HepG2 (cell line): ENCODE results near the gene NGEF. TPM values are rescaled to one million over a fixed set of nuclear protein-coding genes. Genes with fewer than 3 reads are reported as not detected.

Experiments
- ATAC-seq: fragments of 200-7000 bp; cut with Tn5 transposase; 3 replicates; pipeline ENCODE4 v1.9.1; 2020; ENCODE audit warnings: mild to moderate bottlenecking, moderate library complexity
- BruUV-seq: library from RNA; stranded (reverse); fragments of 400-500 nt; replicated peaks from 2 replicates; lab custom pipeline; 2021; lab: Mats Ljungman, UMichigan
- CTCF ChIA-PET: fragments of 300-600 bp; formaldehyde crosslinking; extraction: SDS; loops from one replicate; lab custom pipeline; 2021; ENCODE audit warnings: low total read pairs, inconsistent platforms, low intra/inter-chr PET ratio; lab: Yijun Ruan, JAX
- POLR2A ChIA-PET: fragments of 350-600 bp; sonication (Branson Sonifier 250); formaldehyde crosslinking; loops from one replicate; lab custom pipeline; 2020; ENCODE audit warnings: antibody characterized with exemption, inconsistent platforms; lab: Yijun Ruan, JAX
- DNase-seq: peaks from one replicate; pipeline ENCODE4 v3.0.0-alpha.2; 2015; ENCODE audit warnings: low spot score
- FAIRE-seq: peaks from 3 replicates; lab custom pipeline; 2011; peaks lifted over from hg19 to GRCh38; lab: Jason Lieb, UNC
- H2AFZ ChIP-seq: one replicate; pipeline ENCODE4 v1.6.1; 2011; ENCODE audit warnings: low read length, inconsistent platforms
- H3K27ac ChIP-seq: fragments of 300-600 bp; 3 replicates; pipeline ENCODE4 v1.8.0; 2011; ENCODE audit warnings: mixed run types, mild to moderate bottlenecking, mixed read lengths, low read length, inconsistent platforms; ENCODE audit not compliant: insufficient read depth; ENCODE audit errors: extremely low read length
- H3K27me3 ChIP-seq, 2 experiments: fragments of 200-600 bp in 1 of 2; 2 replicates in 1 of 2; 3 replicates in 1 of 2; pipeline versions ENCODE4 v1.6.0 to v1.8.0; 2011; ENCODE audit warnings: low read length in 2 of 2, mild to moderate bottlenecking in 2 of 2, moderate library complexity in 2 of 2, inconsistent platforms in 1 of 2; ENCODE audit not compliant: insufficient read depth in 2 of 2, control insufficient read depth in 1 of 2
- H3K36me3 ChIP-seq, 2 experiments: fragments of 200-600 bp in 1 of 2; replicated peaks in 1 of 2; 2 replicates in 1 of 2; 3 replicates in 1 of 2; pipeline versions ENCODE4 v1.5.1 to v1.8.0; 2011; ENCODE audit warnings: low read length in 2 of 2, inconsistent platforms in 1 of 2; ENCODE audit not compliant: insufficient read depth in 2 of 2, control insufficient read depth in 1 of 2
- H3K4me1 ChIP-seq: 2 replicates; pipeline ENCODE4 v1.5.1; 2012; ENCODE audit warnings: low read length, inconsistent platforms; ENCODE audit not compliant: insufficient read depth
- H3K4me2 ChIP-seq: 2 replicates; pipeline ENCODE4 v1.6.0; 2011; ENCODE audit warnings: low read depth, low read length, inconsistent platforms
- H3K4me3 ChIP-seq, 3 experiments: fragments of 200-600 bp in 1 of 3; sonication (generic), shearing (Covaris generic) in 1 of 3; replicated peaks in 1 of 3; 2 replicates each; pipeline ENCODE4 v1.5.1; 2011 to 2016; ENCODE audit warnings: low read length in 3 of 3, inconsistent platforms in 2 of 3, low read depth in 2 of 3, mild to moderate bottlenecking in 2 of 3, control low read depth in 1 of 3, mixed read lengths in 1 of 3; ENCODE audit not compliant: insufficient read depth in 1 of 3
- H3K79me2 ChIP-seq: one replicate; pipeline ENCODE4 v1.6.1; 2011; ENCODE audit warnings: low read length, inconsistent platforms; ENCODE audit not compliant: insufficient read depth
- H3K9ac ChIP-seq: 2 replicates; pipeline ENCODE4 v1.6.0; 2011; ENCODE audit warnings: mild to moderate bottlenecking, low read depth, low read length, inconsistent platforms; ENCODE audit not compliant: insufficient read depth
- H3K9me3 ChIP-seq: 2 replicates; pipeline ENCODE4 v1.5.1; 2012; ENCODE audit warnings: mild to moderate bottlenecking, low read length
- H4K20me1 ChIP-seq: 2 replicates; pipeline ENCODE4 v1.6.0; 2011; ENCODE audit warnings: inconsistent platforms, mild to moderate bottlenecking, low read length, moderate library complexity; ENCODE audit not compliant: insufficient read depth
- CBX5 ChIP-seq: sonication (generic); formaldehyde crosslinking; IDR thresholded peaks from 2 replicates; pipeline ENCODE4 v1.4.0; 2020; ENCODE audit warnings: missing genetic modification reagents, borderline replicate concordance
- HHEX ChIP-seq: IDR thresholded peaks from 2 replicates; pipeline ENCODE4 v1.6.1; 2016; ENCODE audit warnings: control low read depth
- HIVEP1 ChIP-seq: sonication (generic); formaldehyde crosslinking; IDR thresholded peaks from 2 replicates; pipeline ENCODE4 v1.4.0; 2020; ENCODE audit warnings: mild to moderate bottlenecking, missing genetic modification reagents
- POLR2AphosphoS5 ChIP-seq: IDR thresholded peaks from 2 replicates; pipeline ENCODE4 v1.6.1; 2012; ENCODE audit warnings: low read depth, low read length
- TFE3 ChIP-seq: IDR thresholded peaks from 2 replicates; pipeline ENCODE4 v1.6.1; 2016
- ZBTB26 ChIP-seq: IDR thresholded peaks from 2 replicates; pipeline ENCODE4 v1.6.1; 2016; ENCODE audit warnings: missing compliant biosample characterization, missing genetic modification reagents, borderline replicate concordance
- ZNF326 ChIP-seq: sonication (generic); formaldehyde crosslinking; IDR thresholded peaks from 2 replicates; pipeline ENCODE4 v1.4.0; 2020; ENCODE audit warnings: missing genetic modification reagents, borderline replicate concordance
- ZNF687 ChIP-seq: sonication (generic); formaldehyde crosslinking; IDR thresholded peaks from 2 replicates; pipeline ENCODE4 v1.5.1; 2020; ENCODE audit warnings: mild to moderate bottlenecking, missing genetic modification reagents, moderate library complexity
- ZNF768 ChIP-seq: sonication (generic); formaldehyde crosslinking; IDR thresholded peaks from 2 replicates; pipeline ENCODE4 v1.4.0; 2020; ENCODE audit warnings: missing genetic modification reagents
- ZNF776 ChIP-seq: sonication (generic); formaldehyde crosslinking; IDR thresholded peaks from 2 replicates; pipeline ENCODE4 v1.4.0; 2020; ENCODE audit warnings: mild to moderate bottlenecking, missing genetic modification reagents
- ZNF816 ChIP-seq: sonication (generic); formaldehyde crosslinking; IDR thresholded peaks from 2 replicates; pipeline ENCODE4 v1.8.0; 2022; ENCODE audit warnings: missing genetic modification reagents, mild to moderate bottlenecking, borderline replicate concordance
- WGBS: methylation state at CpG from one replicate; pipeline ENCODE4 v1.1.6; 2017; ENCODE audit warnings: low lambda C conversion rate; 5-methylcytosine and 5-hydroxymethylcytosine counted together
- in situ Hi-C: cut with HindIII; loops from 2 replicates; pipeline ENCODE4 v1.10.0; 2017; ENCODE audit warnings: low pct_unique_long_range_greater_than_20kb; ENCODE audit not compliant: extremely low pct_ligation_motif_present
- intact Hi-C: fragments of 100-400 bp; cut with micrococcal nuclease; formaldehyde crosslinking; loops from one replicate; pipeline ENCODE4 v1.10.0; 2022; ENCODE audit not compliant: unreplicated experiment
- polyA plus RNA-seq, 8 experiments: library from polyadenylated mRNA; depleted of rRNA in 3 of 8; stranded (reverse) in 7 of 8; unstranded in 1 of 8; fragments of >200 nt; fragmentation: Illumina TruSeq in 4 of 8; extraction: Trizol in 4 of 8; gene quantifications; 2 replicates each; pipeline versions ENCODE4 v1.2.1 to v1.2.3, GENCODE V29; 2011 to 2016; ENCODE audit warnings: low read depth in 4 of 8, missing spikeins in 1 of 8, mixed read lengths in 1 of 8; ENCODE audit not compliant: insufficient read depth in 1 of 8
- total RNA-seq, 5 experiments: library from RNA; depleted of rRNA; stranded (reverse); fragments of >200 nt; fragmentation: Illumina TruSeq; extraction: Trizol; gene quantifications; 2 replicates each; pipeline ENCODE4 v1.2.3, GENCODE V29; 2016; ENCODE audit warnings: low read depth in 1 of 5
- TF ChIP-seq, protein P1 (sequence below): sonication (generic); formaldehyde crosslinking; IDR thresholded peaks from 2 replicates; pipeline ENCODE4 v1.4.0; 2020; ENCODE audit warnings: mild to moderate bottlenecking, missing genetic modification reagents
- TF ChIP-seq, protein P2 (sequence below): sonication (generic); formaldehyde crosslinking; IDR thresholded peaks from 2 replicates; pipeline ENCODE4 v1.8.1; 2023; ENCODE audit warnings: missing genetic modification reagents, mild to moderate bottlenecking, borderline replicate concordance
- TF ChIP-seq, protein P3 (sequence below): sonication (generic); formaldehyde crosslinking; IDR thresholded peaks from 2 replicates; pipeline ENCODE4 v1.9.0; 2022; ENCODE audit warnings: missing genetic modification reagents, mild to moderate bottlenecking, borderline replicate concordance

NGEF gene
- total and polyA plus RNA-seq, 2 of the 13 experiments (the other 11 are each of a cell fraction or from before 2014, with no cell fraction given): 14.4 to 36.9 TPM

- FAIRE-seq (no peak), ATAC-seq (no peak), DNase-seq (no peak)
- Histone ChIP-seq H3K4me2 (peak overlapping the region; percentile 79), H3K9me3 (no peaks in the 10 kb centered on the region), H3K27me3 (no peaks in the 10 kb centered on the region), H2AFZ (no peak overlapping the region), H3K36me3 (peaks cover 0 to 7% of the 10 kb centered on the region in 2 experiments; a peak in 2 of 5 replicates), H3K27ac (peak overlapping the region; percentile 94), H3K9ac (peak overlapping the region; percentile 92), H3K4me3 (peak overlapping the region in 1 of 3 experiments; percentile 72; a peak in 2 of 6 replicates), H3K79me2 (peaks cover 69% of the 10 kb centered on the region), H4K20me1 (no peaks in the 10 kb centered on the region), H3K4me1 (peaks cover 85% of the 10 kb centered on the region)
- WGBS: 98% methylated on average over 4 of the region's 9 CpGs
- BruUV-seq: no TSS peak
- CTCF ChIA-PET: no interaction called here
- POLR2A ChIA-PET: interaction anchor here (1.2 to 8.6 kb wide), 4 partner anchors 9 to 188 kb away, joined by 3 to 297 read pairs (median 6); partner anchors contain the start of gene INPP5D
- intact Hi-C loops: loop anchor here (1.0 kb wide), 1 partner anchor 16 kb away; no protein-coding TSS in a partner anchor
- in situ Hi-C loops: no loop called here
- TF ChIP-seq ZNF816 (CRISPR knock-in tag) (0 out of 2 replicates have a peak, but pooled peaks have one; percentile 34), HIVEP1 (CRISPR knock-in tag) (0 out of 2 replicates have a peak, but pooled peaks have one; percentile 6), ZNF326 (CRISPR knock-in tag) (peak; percentile 11; the same call in 1 of the 2 replicates), ZBTB26 (CRISPR knock-in tag) (no peak), ZNF768 (peak; percentile 3; the same call in 1 of the 2 replicates), TFE3 (CRISPR knock-in tag) (no peak), ZNF776 (CRISPR knock-in tag) (0 out of 2 replicates have a peak, but pooled peaks have one; percentile 12), POLR2AphosphoS5 (peak; percentile 35; the same call in 1 of the 2 replicates), ZNF687 (no peak), CBX5 (CRISPR knock-in tag) (0 out of 2 replicates have a peak, but pooled peaks have one; percentile 3), HHEX (CRISPR knock-in tag) (no peak)
- TF ChIP-seq, protein P1, sequence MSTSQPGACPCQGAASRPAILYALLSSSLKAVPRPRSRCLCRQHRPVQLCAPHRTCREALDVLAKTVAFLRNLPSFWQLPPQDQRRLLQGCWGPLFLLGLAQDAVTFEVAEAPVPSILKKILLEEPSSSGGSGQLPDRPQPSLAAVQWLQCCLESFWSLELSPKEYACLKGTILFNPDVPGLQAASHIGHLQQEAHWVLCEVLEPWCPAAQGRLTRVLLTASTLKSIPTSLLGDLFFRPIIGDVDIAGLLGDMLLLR: 0 out of 2 replicates have a peak, but pooled peaks have one; percentile 8
- TF ChIP-seq, protein P2, sequence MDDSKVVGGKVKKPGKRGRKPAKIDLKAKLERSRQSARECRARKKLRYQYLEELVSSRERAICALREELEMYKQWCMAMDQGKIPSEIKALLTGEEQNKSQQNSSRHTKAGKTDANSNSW: 0 out of 2 replicates have a peak, but pooled peaks have one; percentile 3
- TF ChIP-seq, protein P3, sequence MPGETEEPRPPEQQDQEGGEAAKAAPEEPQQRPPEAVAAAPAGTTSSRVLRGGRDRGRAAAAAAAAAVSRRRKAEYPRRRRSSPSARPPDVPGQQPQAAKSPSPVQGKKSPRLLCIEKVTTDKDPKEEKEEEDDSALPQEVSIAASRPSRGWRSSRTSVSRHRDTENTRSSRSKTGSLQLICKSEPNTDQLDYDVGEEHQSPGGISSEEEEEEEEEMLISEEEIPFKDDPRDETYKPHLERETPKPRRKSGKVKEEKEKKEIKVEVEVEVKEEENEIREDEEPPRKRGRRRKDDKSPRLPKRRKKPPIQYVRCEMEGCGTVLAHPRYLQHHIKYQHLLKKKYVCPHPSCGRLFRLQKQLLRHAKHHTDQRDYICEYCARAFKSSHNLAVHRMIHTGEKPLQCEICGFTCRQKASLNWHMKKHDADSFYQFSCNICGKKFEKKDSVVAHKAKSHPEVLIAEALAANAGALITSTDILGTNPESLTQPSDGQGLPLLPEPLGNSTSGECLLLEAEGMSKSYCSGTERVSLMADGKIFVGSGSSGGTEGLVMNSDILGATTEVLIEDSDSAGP (CRISPR knock-in tag): 0 out of 2 replicates have a peak, but pooled peaks have one; percentile 6
Measured at GRCh38 chr2:232872826-232873225, 140.2 kb downstream of the NGEF start.
